Peyer's patch (tissue), 4 donors: Measurements from ENCODE around the gene TLR7. TPM values are rescaled to one million over a fixed set of nuclear protein-coding genes. Genes with fewer than 3 reads are reported as not detected.

Experiments
- DNase-seq, 3 donors: peaks; one replicate each; pipeline ENCODE4 v3.0.0-alpha.2; 2017 to 2019
- H3K27ac ChIP-seq, 4 donors: fragments of 200-600 bp; sonication (generic); one replicate each; pipeline ENCODE4 v1.5.1; 2016 to 2019
- H3K27me3 ChIP-seq, 2 donors: fragments of 200-600 bp; sonication (generic); one replicate each; pipeline ENCODE4 v1.5.1; 2019
- H3K36me3 ChIP-seq, 3 donors: fragments of 200-600 bp; sonication (generic); one replicate each; pipeline ENCODE4 v1.5.1; 2016 to 2019
- H3K4me1 ChIP-seq, 4 donors: fragments of 200-600 bp; sonication (generic); one replicate each; pipeline ENCODE4 v1.5.1; 2016 to 2019
- H3K4me3 ChIP-seq, 4 donors: fragments of 200-600 bp; sonication (generic); 1 replicate in 3 of 4; 2 replicates in 1 of 4; pipeline ENCODE4 v1.5.1; 2016 to 2019; ENCODE audit warnings: mild to moderate bottlenecking in 1 of 4
- H3K9me3 ChIP-seq, 4 donors: fragments of 200-600 bp; sonication (generic); one replicate each; pipeline ENCODE4 v1.5.1; 2016 to 2019; ENCODE audit warnings: mild to moderate bottlenecking in 1 of 4
- POLR2A ChIP-seq, 2 donors: fragments of 450-650 bp; IDR thresholded peaks; one replicate each; pipeline ENCODE4 v1.5.1; 2017; ENCODE audit warnings: antibody characterized with exemption in 2 of 2, mild to moderate bottlenecking in 2 of 2, moderate library complexity in 2 of 2
- total RNA-seq, 4 donors: library from RNA; depleted of rRNA; stranded (reverse); fragments of >200 nt; gene quantifications; one replicate each; pipeline ENCODE4 v1.1.0, GENCODE V29; 2016
- TF ChIP-seq, protein P1 (sequence below), 6 experiments: fragments of 450-650 bp in 4 of 6; fragments of 200-600 bp in 2 of 6; sonication (generic) in 1 of 6; IDR thresholded peaks; one replicate each; pipeline ENCODE4 v1.5.1; 2017 to 2019; ENCODE audit warnings: antibody characterized with exemption in 6 of 6, mild to moderate bottlenecking in 3 of 6, moderate library complexity in 1 of 6

The TLR7 gene
- total RNA-seq, 4 donors from 2014 or later: 0.27 to 5.0 (median 0.38) TPM; not detected in 1

GRCh38 chrX:12919051-12919450, 52.2 kb downstream of the TLR7 start:
- Histone ChIP-seq H3K36me3 (no peaks in the 10 kb centered on the region), H3K9me3 (no peaks in the 10 kb centered on the region), H3K4me1 (no peaks in the 10 kb centered on the region), H3K27ac (no peak overlapping the region), H3K27me3 (no peaks in the 10 kb centered on the region), H3K4me3 (no peak overlapping the region)
- TF ChIP-seq, protein P1, sequence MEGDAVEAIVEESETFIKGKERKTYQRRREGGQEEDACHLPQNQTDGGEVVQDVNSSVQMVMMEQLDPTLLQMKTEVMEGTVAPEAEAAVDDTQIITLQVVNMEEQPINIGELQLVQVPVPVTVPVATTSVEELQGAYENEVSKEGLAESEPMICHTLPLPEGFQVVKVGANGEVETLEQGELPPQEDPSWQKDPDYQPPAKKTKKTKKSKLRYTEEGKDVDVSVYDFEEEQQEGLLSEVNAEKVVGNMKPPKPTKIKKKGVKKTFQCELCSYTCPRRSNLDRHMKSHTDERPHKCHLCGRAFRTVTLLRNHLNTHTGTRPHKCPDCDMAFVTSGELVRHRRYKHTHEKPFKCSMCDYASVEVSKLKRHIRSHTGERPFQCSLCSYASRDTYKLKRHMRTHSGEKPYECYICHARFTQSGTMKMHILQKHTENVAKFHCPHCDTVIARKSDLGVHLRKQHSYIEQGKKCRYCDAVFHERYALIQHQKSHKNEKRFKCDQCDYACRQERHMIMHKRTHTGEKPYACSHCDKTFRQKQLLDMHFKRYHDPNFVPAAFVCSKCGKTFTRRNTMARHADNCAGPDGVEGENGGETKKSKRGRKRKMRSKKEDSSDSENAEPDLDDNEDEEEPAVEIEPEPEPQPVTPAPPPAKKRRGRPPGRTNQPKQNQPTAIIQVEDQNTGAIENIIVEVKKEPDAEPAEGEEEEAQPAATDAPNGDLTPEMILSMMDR (IDR thresholded peaks at IDR 0.05): no peak
- TF ChIP-seq POLR2A (IDR thresholded peaks at IDR 0.05): no peak
- no peak for DNase-seq

DNA sequence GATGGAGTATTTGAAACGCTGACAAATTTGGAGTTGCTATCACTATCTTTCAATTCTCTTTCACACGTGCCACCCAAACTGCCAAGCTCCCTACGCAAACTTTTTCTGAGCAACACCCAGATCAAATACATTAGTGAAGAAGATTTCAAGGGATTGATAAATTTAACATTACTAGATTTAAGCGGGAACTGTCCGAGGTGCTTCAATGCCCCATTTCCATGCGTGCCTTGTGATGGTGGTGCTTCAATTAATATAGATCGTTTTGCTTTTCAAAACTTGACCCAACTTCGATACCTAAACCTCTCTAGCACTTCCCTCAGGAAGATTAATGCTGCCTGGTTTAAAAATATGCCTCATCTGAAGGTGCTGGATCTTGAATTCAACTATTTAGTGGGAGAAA, 52.7 kb downstream of the TLR7 start:
- DNase-seq: no peak
- Histone ChIP-seq H3K36me3 (no peaks in the 10 kb centered on the region), H3K9me3 (no peaks in the 10 kb centered on the region), H3K4me1 (no peaks in the 10 kb centered on the region), H3K27me3 (no peaks in the 10 kb centered on the region), H3K4me3 (no peak overlapping the region), H3K27ac (no peak overlapping the region)
- TF ChIP-seq, protein P1 (IDR thresholded peaks at IDR 0.05): no peak
- TF ChIP-seq POLR2A (IDR thresholded peaks at IDR 0.05): no peak

DNA sequence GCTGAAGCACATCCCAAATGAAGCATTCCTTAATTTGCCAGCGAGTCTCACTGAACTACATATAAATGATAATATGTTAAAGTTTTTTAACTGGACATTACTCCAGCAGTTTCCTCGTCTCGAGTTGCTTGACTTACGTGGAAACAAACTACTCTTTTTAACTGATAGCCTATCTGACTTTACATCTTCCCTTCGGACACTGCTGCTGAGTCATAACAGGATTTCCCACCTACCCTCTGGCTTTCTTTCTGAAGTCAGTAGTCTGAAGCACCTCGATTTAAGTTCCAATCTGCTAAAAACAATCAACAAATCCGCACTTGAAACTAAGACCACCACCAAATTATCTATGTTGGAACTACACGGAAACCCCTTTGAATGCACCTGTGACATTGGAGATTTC, 54.1 kb downstream of the TLR7 start:
- no peak for DNase-seq
- H3K4me3 ChIP-seq: no peak overlapping the region
- H3K36me3 ChIP-seq: no peaks in the 10 kb centered on the region
- H3K27ac ChIP-seq: no peak overlapping the region
- TF ChIP-seq POLR2A (IDR thresholded peaks at IDR 0.05): no peak
- TF ChIP-seq, protein P1 (IDR thresholded peaks at IDR 0.05): no peak
- no peaks in the 10 kb centered on the region for H3K4me1 ChIP-seq
- H3K9me3 ChIP-seq: no peaks in the 10 kb centered on the region
- no peaks in the 10 kb centered on the region for H3K27me3 ChIP-seq

DNA sequence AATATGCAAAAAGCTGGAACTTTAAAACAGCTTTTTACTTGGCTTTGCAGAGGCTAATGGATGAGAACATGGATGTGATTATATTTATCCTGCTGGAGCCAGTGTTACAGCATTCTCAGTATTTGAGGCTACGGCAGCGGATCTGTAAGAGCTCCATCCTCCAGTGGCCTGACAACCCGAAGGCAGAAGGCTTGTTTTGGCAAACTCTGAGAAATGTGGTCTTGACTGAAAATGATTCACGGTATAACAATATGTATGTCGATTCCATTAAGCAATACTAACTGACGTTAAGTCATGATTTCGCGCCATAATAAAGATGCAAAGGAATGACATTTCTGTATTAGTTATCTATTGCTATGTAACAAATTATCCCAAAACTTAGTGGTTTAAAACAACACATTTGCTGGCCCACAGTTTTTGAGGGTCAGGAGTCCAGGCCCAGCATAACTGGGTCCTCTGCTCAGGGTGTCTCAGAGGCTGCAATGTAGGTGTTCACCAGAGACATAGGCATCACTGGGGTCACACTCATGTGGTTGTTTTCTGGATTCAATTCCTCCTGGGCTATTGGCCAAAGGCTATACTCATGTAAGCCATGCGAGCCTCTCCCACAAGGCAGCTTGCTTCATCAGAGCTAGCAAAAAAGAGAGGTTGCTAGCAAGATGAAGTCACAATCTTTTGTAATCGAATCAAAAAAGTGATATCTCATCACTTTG, 55.2 kb downstream of the TLR7 start:
- no peak for DNase-seq
- Histone ChIP-seq H3K9me3 (no peaks in the 10 kb centered on the region), H3K27ac (no peak overlapping the region), H3K4me3 (no peak overlapping the region), H3K27me3 (no peaks in the 10 kb centered on the region), H3K36me3 (no peaks in the 10 kb centered on the region), H3K4me1 (no peaks in the 10 kb centered on the region)
- no peak for TF ChIP-seq POLR2A (IDR thresholded peaks at IDR 0.05)
- TF ChIP-seq, protein P1 (IDR thresholded peaks at IDR 0.05): no peak

DNA sequence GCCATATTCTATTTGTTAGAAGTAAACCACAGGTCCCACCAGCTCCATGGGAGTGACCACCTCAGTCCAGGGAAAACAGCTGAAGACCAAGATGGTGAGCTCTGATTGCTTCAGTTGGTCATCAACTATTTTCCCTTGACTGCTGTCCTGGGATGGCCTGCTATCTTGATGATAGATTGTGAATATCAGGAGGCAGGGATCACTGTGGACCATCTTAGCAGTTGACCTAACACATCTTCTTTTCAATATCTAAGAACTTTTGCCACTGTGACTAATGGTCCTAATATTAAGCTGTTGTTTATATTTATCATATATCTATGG, 55.7 kb downstream of the TLR7 start:
- no peaks in the 10 kb centered on the region for H3K36me3 ChIP-seq
- no peaks in the 10 kb centered on the region for H3K4me1 ChIP-seq
- H3K27me3 ChIP-seq: no peaks in the 10 kb centered on the region
- no peak for DNase-seq
- no peak for TF ChIP-seq POLR2A (IDR thresholded peaks at IDR 0.05)
- no peak overlapping the region for H3K4me3 ChIP-seq
- H3K9me3 ChIP-seq: no peaks in the 10 kb centered on the region
- H3K27ac ChIP-seq: no peak overlapping the region

DNA sequence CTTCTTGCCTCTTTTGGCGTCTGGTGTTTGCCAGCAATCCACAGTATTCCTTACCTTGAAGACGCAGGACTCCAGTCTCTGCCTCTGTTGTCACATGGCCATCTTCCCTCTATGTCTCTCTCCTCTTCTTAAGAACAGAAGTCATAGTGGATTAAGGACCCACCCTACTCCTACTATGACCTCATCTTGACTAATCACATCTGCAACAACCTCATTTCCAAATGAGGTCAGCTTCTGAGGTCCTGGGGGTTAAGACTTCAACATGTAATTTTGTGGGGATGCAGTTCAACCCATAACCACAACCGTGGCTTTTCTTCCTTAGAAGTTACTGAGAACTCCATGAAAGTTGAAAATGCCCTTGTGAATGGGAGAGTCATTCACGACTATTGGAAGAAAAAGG, 62.8 kb downstream of the TLR7 start:
- Histone ChIP-seq H3K9me3 (no peaks in the 10 kb centered on the region), H3K27ac (no peak overlapping the region), H3K4me3 (no peak overlapping the region), H3K27me3 (no peaks in the 10 kb centered on the region), H3K4me1 (no peaks in the 10 kb centered on the region), H3K36me3 (no peaks in the 10 kb centered on the region)
- TF ChIP-seq, protein P1 (IDR thresholded peaks at IDR 0.05): no peak
- TF ChIP-seq POLR2A (IDR thresholded peaks at IDR 0.05): no peak
- DNase-seq: no peak
